ENCODE measurements around the gene NUDT8.
"Not testable (repeated sequence)": the region's sequence is repeated elsewhere in the genome, so short reads cannot be mapped to it uniquely, and the experiment has no call there.

Gene NUDT8

GRCh38 chr11:67630228-67630942, 648 bp upstream of the NUDT8 start:
- TF ChIP-seq, protein P1, sequence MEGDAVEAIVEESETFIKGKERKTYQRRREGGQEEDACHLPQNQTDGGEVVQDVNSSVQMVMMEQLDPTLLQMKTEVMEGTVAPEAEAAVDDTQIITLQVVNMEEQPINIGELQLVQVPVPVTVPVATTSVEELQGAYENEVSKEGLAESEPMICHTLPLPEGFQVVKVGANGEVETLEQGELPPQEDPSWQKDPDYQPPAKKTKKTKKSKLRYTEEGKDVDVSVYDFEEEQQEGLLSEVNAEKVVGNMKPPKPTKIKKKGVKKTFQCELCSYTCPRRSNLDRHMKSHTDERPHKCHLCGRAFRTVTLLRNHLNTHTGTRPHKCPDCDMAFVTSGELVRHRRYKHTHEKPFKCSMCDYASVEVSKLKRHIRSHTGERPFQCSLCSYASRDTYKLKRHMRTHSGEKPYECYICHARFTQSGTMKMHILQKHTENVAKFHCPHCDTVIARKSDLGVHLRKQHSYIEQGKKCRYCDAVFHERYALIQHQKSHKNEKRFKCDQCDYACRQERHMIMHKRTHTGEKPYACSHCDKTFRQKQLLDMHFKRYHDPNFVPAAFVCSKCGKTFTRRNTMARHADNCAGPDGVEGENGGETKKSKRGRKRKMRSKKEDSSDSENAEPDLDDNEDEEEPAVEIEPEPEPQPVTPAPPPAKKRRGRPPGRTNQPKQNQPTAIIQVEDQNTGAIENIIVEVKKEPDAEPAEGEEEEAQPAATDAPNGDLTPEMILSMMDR (IDR thresholded peaks at IDR 0.05; ENCODE audit: borderline replicate concordance, insufficient read depth, low read depth, low read length): peak; percentile 86
- H3K4me3 ChIP-seq (ENCODE audit: low read depth, low read length): peak overlapping the region; percentile 77

DNA sequence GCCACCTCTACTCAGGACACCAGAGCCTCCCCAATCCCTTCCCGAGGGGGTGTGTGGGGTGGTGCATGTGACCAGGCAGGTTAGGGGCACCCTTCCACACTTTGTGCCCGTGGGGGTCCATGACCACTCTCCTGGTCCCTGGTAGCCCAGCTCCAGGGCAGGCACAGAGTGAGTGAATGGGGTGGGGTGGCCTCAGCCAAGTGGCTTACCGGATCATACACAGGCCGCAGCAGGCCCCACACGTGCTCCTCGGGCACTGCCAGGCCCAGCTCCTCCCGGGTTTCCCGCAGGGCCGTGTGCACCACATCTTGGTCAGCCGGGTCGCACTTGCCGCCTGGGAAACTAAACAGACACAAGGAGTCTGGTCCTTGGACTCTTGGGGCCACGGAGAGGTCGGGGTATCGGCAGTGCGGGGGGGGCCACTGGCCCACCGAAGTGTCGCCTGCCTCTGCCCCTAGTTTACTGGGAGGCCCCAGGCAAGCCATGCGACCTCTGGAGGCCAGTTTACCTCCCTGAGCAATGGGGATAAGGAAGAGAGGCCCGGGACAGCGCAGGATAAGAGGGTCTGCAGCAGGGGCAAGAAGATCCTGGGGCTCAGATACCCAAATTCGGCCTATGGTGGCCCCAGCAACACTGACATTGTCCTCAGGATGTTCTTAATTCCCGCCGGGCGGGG, 889 bp downstream of the NUDT8 start:
- TF ChIP-seq, protein P1 (IDR thresholded peaks at IDR 0.05; ENCODE audit: borderline replicate concordance, insufficient read depth, low read depth, low read length): no peak
- H3K4me3 ChIP-seq (ENCODE audit: low read depth, low read length): peak overlapping the region; percentile 53

GRCh38 chr11:67627812-67628624, 1.7 kb downstream of the NUDT8 start:
- TF ChIP-seq, protein P1 (IDR thresholded peaks at IDR 0.05; ENCODE audit: borderline replicate concordance, insufficient read depth, low read depth, low read length): no peak
- peak overlapping the region; percentile 5 for H3K4me3 ChIP-seq (ENCODE audit: low read depth, low read length)

DNA sequence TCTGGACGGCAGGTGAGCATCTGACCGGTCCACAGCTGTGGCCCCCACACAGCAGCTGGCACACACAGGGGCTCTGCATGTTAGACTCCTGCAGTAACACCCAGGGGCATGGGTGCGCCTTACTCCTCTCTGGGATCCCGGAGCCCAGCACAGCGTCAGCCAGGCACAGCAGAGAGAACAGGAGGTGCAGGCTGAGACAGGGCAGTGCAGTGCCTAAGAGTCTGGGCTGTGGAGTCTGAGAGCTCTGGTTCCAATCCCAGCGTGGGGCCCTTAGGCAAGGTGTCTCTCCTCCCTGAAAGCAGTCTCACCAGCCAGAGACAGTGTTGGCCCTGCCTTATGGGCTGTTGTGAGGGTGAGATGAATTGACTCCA, 2.3 kb downstream of the NUDT8 start:
- H3K4me3 ChIP-seq (ENCODE audit: low read depth, low read length): no peak overlapping the region
- TF ChIP-seq, protein P1 (IDR thresholded peaks at IDR 0.05; ENCODE audit: borderline replicate concordance, insufficient read depth, low read depth, low read length): no peak

DNA sequence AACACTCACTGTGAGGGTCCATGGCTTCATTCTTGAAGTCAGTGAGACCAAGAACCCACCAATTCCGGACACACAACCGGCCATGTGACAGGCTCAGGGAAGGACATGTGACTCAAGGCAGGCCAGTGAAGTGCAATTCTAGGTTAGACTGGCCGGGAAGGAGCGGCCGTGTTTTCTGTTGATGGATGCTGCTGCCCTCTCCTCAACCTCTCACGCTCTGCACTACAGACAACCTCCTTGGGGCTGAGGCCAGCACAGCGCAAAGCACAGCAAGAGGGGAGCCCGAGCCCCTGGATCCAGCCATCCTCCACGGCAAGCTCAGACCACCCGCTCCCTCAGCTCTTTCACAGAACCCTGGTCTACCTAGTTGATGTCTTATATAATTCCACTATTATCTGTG, 2.8 kb downstream of the NUDT8 start:
- no peak overlapping the region for H3K4me3 ChIP-seq (ENCODE audit: low read depth, low read length)
- TF ChIP-seq, protein P1 (IDR thresholded peaks at IDR 0.05; ENCODE audit: borderline replicate concordance, insufficient read depth, low read depth, low read length): no peak

DNA sequence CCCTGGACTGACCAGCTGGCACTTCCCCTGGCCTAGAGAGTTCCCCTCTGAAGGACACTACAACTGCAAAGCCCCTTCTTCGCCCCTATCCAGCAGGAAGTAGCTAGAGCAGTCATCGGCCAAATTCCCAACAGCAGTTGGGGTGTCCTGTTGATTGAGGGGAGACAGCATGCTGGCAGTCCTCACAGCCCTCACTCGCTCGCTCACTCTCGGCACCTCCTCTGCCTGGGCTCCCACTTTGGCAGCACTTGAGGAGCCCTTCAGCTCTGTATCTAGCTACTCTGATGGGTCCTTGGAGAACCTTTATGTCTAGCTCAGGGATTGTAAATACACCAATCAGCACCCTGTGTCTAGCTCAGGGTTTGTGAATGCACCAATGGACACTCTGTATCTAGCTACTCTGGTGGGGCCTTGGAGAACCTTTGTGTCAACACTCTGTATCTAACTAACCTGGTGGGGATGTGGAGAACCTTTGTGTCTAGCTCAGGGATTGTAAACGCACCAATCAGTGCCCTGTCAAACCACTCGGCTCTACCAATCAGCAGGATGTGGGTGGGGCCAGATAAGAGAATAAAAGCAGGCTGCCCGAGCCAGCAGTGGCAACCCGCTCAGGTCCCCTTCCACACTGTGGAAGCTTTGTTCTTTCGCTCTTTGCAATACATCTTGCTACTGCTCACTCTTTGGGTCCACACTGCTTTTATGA, 3.5 kb downstream of the NUDT8 start:
- not testable (repeated sequence) for H3K4me3 ChIP-seq (ENCODE audit: low read depth, low read length)

DNA sequence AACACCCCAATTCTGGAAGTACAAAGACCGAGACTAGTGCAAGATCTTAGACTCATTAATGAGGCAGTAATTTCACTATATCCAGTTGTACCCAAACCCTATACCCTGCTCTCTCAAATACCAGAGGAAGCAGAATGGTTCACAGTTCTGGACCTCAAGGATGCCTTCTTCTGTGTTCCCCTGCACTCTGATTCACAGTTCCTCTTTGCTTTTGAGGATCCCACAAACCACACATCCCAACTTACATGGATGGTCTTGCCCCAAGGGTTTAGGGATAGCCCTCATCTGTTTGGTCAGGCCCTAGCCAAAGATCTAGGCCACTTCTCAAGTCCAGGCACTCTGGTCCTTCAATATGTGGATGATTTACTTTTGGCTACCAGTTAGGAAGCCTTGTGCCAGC, 5.9 kb downstream of the NUDT8 start:
- H3K4me3 ChIP-seq (ENCODE audit: low read depth, low read length): not testable (repeated sequence)

GRCh38 chr11:67622905-67623304, 6.8 kb downstream of the NUDT8 start:
- H3K4me3 ChIP-seq (ENCODE audit: low read depth, low read length): not testable (repeated sequence)

DNA sequence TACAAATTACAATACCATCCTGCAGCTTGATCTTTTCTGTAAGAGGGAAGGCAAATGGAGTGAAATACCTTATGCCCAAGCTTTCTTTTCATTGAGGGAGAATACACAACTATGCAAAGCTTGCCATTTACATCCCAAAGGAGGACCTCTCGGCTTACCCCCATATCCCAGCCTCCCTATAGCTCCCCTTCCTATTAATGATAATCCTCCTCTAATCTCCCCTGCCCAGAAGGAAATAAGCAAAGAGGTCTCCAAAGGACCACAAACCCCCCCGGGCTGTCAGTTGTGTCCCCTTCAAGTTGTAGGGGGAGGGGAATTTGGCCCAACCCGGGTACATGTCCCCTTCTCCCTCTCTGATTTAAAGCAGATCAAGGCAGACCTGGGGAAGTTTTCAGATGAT, 7.8 kb downstream of the NUDT8 start:
- H3K4me3 ChIP-seq (ENCODE audit: low read depth, low read length): not testable (repeated sequence)

DNA sequence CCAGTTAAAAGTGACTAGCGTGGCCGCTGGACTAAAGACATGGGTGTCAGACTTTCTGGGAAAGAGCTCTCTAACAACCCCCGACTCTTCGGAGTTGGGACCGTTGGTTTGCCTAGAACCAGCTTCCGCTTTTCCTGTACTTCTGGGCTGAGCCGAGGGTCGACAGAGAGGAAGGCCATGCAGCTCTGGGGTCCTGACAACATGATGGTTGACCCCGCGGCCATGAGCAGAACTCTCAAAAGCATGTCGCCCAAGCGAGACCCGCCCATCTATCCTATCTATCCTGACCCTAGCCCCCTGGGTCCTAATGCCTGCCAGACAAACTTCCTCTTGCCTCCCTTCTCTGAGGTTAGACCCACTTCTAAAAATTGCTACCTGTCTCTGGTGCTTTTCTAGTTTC, 9.1 kb downstream of the NUDT8 start:
- not testable (repeated sequence) for H3K4me3 ChIP-seq (ENCODE audit: low read depth, low read length)

DNA sequence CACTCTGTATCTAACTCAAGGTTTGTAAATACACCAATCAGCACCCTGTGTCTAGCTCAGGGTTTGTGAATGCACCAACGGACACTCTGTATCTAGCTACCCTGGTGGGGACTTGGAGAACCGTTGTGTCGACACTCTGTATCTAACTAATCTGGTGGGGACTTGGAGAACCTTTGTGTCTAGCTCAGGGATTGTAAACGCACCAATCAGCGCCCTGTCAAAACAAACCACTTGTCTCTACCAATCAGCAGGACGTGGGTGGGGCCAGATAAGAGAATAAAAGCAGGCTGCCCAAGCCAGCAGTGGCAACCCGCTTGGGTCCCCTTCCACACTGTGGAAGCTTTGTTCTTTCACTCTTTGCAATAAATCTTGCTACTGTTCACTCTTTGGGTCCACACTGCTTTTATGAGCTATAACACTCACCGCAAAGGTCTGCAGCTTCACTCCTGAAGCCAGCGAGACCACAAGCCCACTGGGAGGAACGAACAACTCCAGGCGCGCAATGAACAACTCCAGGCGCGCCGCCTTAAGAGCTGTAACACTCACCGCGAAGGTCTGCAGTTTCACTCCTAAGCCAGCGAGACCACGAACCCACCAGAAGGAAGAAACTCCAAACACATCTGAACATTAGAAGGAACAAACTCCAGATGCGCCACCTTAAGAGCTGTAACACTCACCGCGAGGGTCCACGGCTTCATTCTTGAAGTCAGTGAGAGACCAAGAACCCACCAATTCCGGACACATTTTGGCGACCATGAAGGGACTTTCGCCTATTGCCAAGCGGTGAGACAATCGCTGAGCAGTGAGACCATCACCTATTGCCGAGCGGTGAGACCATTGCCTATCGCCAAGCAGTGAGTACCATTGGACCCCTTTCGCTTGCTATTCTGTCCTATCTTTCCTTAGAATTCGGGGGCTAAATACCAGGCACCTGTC, 9.8 kb downstream of the NUDT8 start:
- H3K4me3 ChIP-seq (ENCODE audit: low read depth, low read length): not testable (repeated sequence)
